Measurements from ENCODE around the gene DOCK2. TPM values are rescaled to one million over a fixed set of nuclear protein-coding genes. Genes with fewer than 3 reads are reported as not detected.

Gene DOCK2
- total RNA-seq, 1 donor from 2014 or later = 6.5 TPM

- Mint-ChIP-seq H3K9me3 (ENCODE audit: unreplicated experiment) (no peaks in the 10 kb centered on the region), H3K36me3 (ENCODE audit: low read depth, unreplicated experiment) (peaks cover 2% of the 10 kb centered on the region), H3K27ac (ENCODE audit: unreplicated experiment) (no peak overlapping the region), H3K27me3 (ENCODE audit: unreplicated experiment) (peaks cover 4% of the 10 kb centered on the region), H3K4me3 (ENCODE audit: unreplicated experiment) (no peak overlapping the region), H3K4me1 (ENCODE audit: unreplicated experiment) (peaks cover 3% of the 10 kb centered on the region)
- no peak for TF ChIP-seq CTCF (IDR thresholded peaks at IDR 0.05; ENCODE audit: unreplicated experiment)
- DNase-seq (ENCODE audit: low spot score) = no peak
Measured at GRCh38 chr5:169895926-169896325, 258.9 kb downstream of the DOCK2 start.

GRCh38 chr5:169897481-169897880, 260.4 kb downstream of the DOCK2 start:
- TF ChIP-seq CTCF (IDR thresholded peaks at IDR 0.05; ENCODE audit: unreplicated experiment) = no peak
- peaks cover 8% of the 10 kb centered on the region for H3K36me3 Mint-ChIP-seq (ENCODE audit: low read depth, unreplicated experiment)
- no peak for DNase-seq (ENCODE audit: low spot score)
- H3K4me3 Mint-ChIP-seq (ENCODE audit: unreplicated experiment) = no peak overlapping the region
- H3K27ac Mint-ChIP-seq (ENCODE audit: unreplicated experiment) = no peak overlapping the region
- peaks cover 2% of the 10 kb centered on the region for H3K27me3 Mint-ChIP-seq (ENCODE audit: unreplicated experiment)
- peaks cover 3% of the 10 kb centered on the region for H3K4me1 Mint-ChIP-seq (ENCODE audit: unreplicated experiment)
- no peaks in the 10 kb centered on the region for H3K9me3 Mint-ChIP-seq (ENCODE audit: unreplicated experiment)

- Mint-ChIP-seq H3K27ac (ENCODE audit: unreplicated experiment) (no peak overlapping the region), H3K36me3 (ENCODE audit: low read depth, unreplicated experiment) (peaks cover 8% of the 10 kb centered on the region), H3K27me3 (ENCODE audit: unreplicated experiment) (peaks cover 2% of the 10 kb centered on the region), H3K4me3 (ENCODE audit: unreplicated experiment) (no peak overlapping the region), H3K4me1 (ENCODE audit: unreplicated experiment) (peaks cover 4% of the 10 kb centered on the region), H3K9me3 (ENCODE audit: unreplicated experiment) (no peaks in the 10 kb centered on the region)
- no peak for DNase-seq (ENCODE audit: low spot score)
- TF ChIP-seq CTCF (IDR thresholded peaks at IDR 0.05; ENCODE audit: unreplicated experiment) = no peak
Measured at GRCh38 chr5:169901896-169902295, 264.8 kb downstream of the DOCK2 start.

GRCh38 chr5:169904059-169904458, 267.0 kb downstream of the DOCK2 start:
- H3K36me3 Mint-ChIP-seq (ENCODE audit: low read depth, unreplicated experiment) = peaks cover 8% of the 10 kb centered on the region
- no peak for DNase-seq (ENCODE audit: low spot score)
- H3K27me3 Mint-ChIP-seq (ENCODE audit: unreplicated experiment) = no peaks in the 10 kb centered on the region
- H3K27ac Mint-ChIP-seq (ENCODE audit: unreplicated experiment) = no peak overlapping the region
- no peaks in the 10 kb centered on the region for H3K9me3 Mint-ChIP-seq (ENCODE audit: unreplicated experiment)
- H3K4me1 Mint-ChIP-seq (ENCODE audit: unreplicated experiment) = peaks cover 4% of the 10 kb centered on the region
- no peak overlapping the region for H3K4me3 Mint-ChIP-seq (ENCODE audit: unreplicated experiment)
- TF ChIP-seq CTCF (IDR thresholded peaks at IDR 0.05; ENCODE audit: unreplicated experiment) = no peak

GRCh38 chr5:169904508-169904907, 267.4 kb downstream of the DOCK2 start:
- no peaks in the 10 kb centered on the region for H3K9me3 Mint-ChIP-seq (ENCODE audit: unreplicated experiment)
- H3K27ac Mint-ChIP-seq (ENCODE audit: unreplicated experiment) = no peak overlapping the region
- peaks cover 4% of the 10 kb centered on the region for H3K4me1 Mint-ChIP-seq (ENCODE audit: unreplicated experiment)
- H3K27me3 Mint-ChIP-seq (ENCODE audit: unreplicated experiment) = no peaks in the 10 kb centered on the region
- H3K4me3 Mint-ChIP-seq (ENCODE audit: unreplicated experiment) = no peak overlapping the region
- H3K36me3 Mint-ChIP-seq (ENCODE audit: low read depth, unreplicated experiment) = peaks cover 8% of the 10 kb centered on the region
- no peak for DNase-seq (ENCODE audit: low spot score)
- TF ChIP-seq CTCF (IDR thresholded peaks at IDR 0.05; ENCODE audit: unreplicated experiment) = no peak

Data from endothelial cell (in vitro differentiated cells).